Colonic mucosa (tissue), 4 donors: ENCODE results near the gene FBXL16. TPM values are rescaled to one million over a fixed set of nuclear protein-coding genes. Genes with fewer than 3 reads are reported as not detected.
A peak's percentile ranks its signal among the peaks of the same experiment; 100 is the strongest.

Experiments used
- DNase-seq: peaks from one replicate; pipeline ENCODE4 v3.0.0-alpha.2; 2020
- H3K27ac ChIP-seq: fragments of 200-600 bp; one replicate; pipeline ENCODE4 v1.8.0; 2021
- H3K27me3 ChIP-seq: fragments of 200-600 bp; one replicate; pipeline ENCODE4 v1.8.0; 2021
- H3K36me3 ChIP-seq: fragments of 200-600 bp; one replicate; pipeline ENCODE4 v1.8.0; 2021
- H3K4me1 ChIP-seq: fragments of 200-600 bp; one replicate; pipeline ENCODE4 v1.8.0; 2021; ENCODE audit warnings: mild to moderate bottlenecking
- H3K4me3 ChIP-seq: fragments of 200-600 bp; one replicate; pipeline ENCODE4 v1.8.0; 2021
- H3K9ac ChIP-seq, 2 donors: one replicate each; pipeline ENCODE4 v1.7.0; 2013; ENCODE audit warnings: control low read depth in 2 of 2, low read depth in 2 of 2, low read length in 2 of 2
- H3K9me3 ChIP-seq: fragments of 200-600 bp; one replicate; pipeline ENCODE4 v1.8.0; 2021
- CTCF ChIP-seq: fragments of 200-600 bp; IDR thresholded peaks from one replicate; pipeline ENCODE4 v1.8.0; 2022; ENCODE audit warnings: antibody characterized with exemption, mild to moderate bottlenecking
- intact Hi-C: fragments of 100-400 bp; cut with DNase I; formaldehyde crosslinking; loops from one replicate; pipeline ENCODE4 v1.14.1; 2022
- total RNA-seq, 2 donors: library from RNA; stranded (reverse); fragmentation: NEBNext Ultra II Directional in 1 of 2; extraction: Animal tissue kit (Norgen Biotek cat#: 25700) in 1 of 2; gene quantifications; one replicate each; pipeline ENCODE4 v1.2.1, GENCODE V29; 2021
- donor health status: healthy.
- donor health status: DM: no; HTN: no; CAD: no.
- donor health status: DM: no; HTN: no; CAD: no.

Gene FBXL16
- total RNA-seq, 2 donors from 2014 or later: 2.0 to 2.2 TPM

GRCh38 chr16:654034-654433 is 51.6 kb downstream of the FBXL16 start:
- Histone ChIP-seq H3K9me3 (no peaks in the 10 kb centered on the region), H3K9ac (no peak overlapping the region), H3K4me3 (no peak overlapping the region), H3K36me3 (no peaks in the 10 kb centered on the region), H3K27ac (no peak overlapping the region), H3K27me3 (no peaks in the 10 kb centered on the region), H3K4me1 (peaks cover 6% of the 10 kb centered on the region)
- intact Hi-C loops: no loop called here
- DNase-seq: no peak
- TF ChIP-seq CTCF: no peak

- no peak overlapping the region for H3K4me3 ChIP-seq
- H3K4me1 ChIP-seq: peaks cover 14% of the 10 kb centered on the region
- no peak for TF ChIP-seq CTCF
- H3K27ac ChIP-seq: no peak overlapping the region
- H3K9ac ChIP-seq: peak overlapping the region in 1 of 2 donors; percentile 2
- H3K27me3 ChIP-seq: no peaks in the 10 kb centered on the region
- intact Hi-C loops: no loop called here
- no peaks in the 10 kb centered on the region for H3K9me3 ChIP-seq
- DNase-seq: no peak
- H3K36me3 ChIP-seq: no peaks in the 10 kb centered on the region
These were observed 52.9 kb downstream of the FBXL16 start for GRCh38 chr16:652454-653305.

GRCh38 chr16:651844-652243 is 53.8 kb downstream of the FBXL16 start:
- no peak overlapping the region for H3K27ac ChIP-seq
- no peak overlapping the region for H3K4me3 ChIP-seq
- no peaks in the 10 kb centered on the region for H3K27me3 ChIP-seq
- DNase-seq: no peak
- H3K9me3 ChIP-seq: no peaks in the 10 kb centered on the region
- no peak for TF ChIP-seq CTCF
- peaks cover 22% of the 10 kb centered on the region for H3K4me1 ChIP-seq
- intact Hi-C loops: no loop called here
- H3K9ac ChIP-seq: no peak overlapping the region
- no peaks in the 10 kb centered on the region for H3K36me3 ChIP-seq

- Histone ChIP-seq H3K9ac (peak overlapping the region; percentile 66 to 95), H3K9me3 (no peaks in the 10 kb centered on the region), H3K27me3 (no peaks in the 10 kb centered on the region), H3K27ac (peak overlapping the region; percentile 80), H3K4me3 (peak overlapping the region; percentile 97), H3K4me1 (peaks cover 29% of the 10 kb centered on the region), H3K36me3 (no peaks in the 10 kb centered on the region)
- TF ChIP-seq CTCF: no peak
- intact Hi-C loops: no loop called here
- no peak for DNase-seq
These were observed 56.0 kb downstream of the FBXL16 start for GRCh38 chr16:649631-650030.

GRCh38 chr16:648781-649589 is 56.6 kb downstream of the FBXL16 start, which contains the start of gene WDR90:
Gene WDR90, plus strand, starts transcription at chr16:649365. Its CDS starts 52 bp downstream, at chr16:649417.
- Histone ChIP-seq H3K4me3 (peak within 1 kb of the TSS; percentile 97), H3K9me3 (no peaks in the 10 kb centered on the region), H3K27ac (peak within 1 kb of the TSS; percentile 80), H3K9ac (peak within 1 kb of the TSS; percentile 82 to 95), H3K36me3 (no peaks in the 10 kb centered on the region), H3K27me3 (no peaks in the 10 kb centered on the region), H3K4me1 (peaks cover 29% of the 10 kb centered on the region)
- peak; percentile 96 for DNase-seq
- intact Hi-C loops: no loop called here
- TF ChIP-seq CTCF: no peak
